KG1 (cell line): ENCODE results near the gene MAGED4B.
"Not testable (repeated sequence)": the region's sequence is repeated elsewhere in the genome, so short reads cannot be mapped to it uniquely, and the experiment has no call there.

Experiments used
- DNase-seq: peaks from one replicate; lab custom pipeline; 2025; lab: John Stamatoyannopoulos, UW

MAGED4B gene, protein sequence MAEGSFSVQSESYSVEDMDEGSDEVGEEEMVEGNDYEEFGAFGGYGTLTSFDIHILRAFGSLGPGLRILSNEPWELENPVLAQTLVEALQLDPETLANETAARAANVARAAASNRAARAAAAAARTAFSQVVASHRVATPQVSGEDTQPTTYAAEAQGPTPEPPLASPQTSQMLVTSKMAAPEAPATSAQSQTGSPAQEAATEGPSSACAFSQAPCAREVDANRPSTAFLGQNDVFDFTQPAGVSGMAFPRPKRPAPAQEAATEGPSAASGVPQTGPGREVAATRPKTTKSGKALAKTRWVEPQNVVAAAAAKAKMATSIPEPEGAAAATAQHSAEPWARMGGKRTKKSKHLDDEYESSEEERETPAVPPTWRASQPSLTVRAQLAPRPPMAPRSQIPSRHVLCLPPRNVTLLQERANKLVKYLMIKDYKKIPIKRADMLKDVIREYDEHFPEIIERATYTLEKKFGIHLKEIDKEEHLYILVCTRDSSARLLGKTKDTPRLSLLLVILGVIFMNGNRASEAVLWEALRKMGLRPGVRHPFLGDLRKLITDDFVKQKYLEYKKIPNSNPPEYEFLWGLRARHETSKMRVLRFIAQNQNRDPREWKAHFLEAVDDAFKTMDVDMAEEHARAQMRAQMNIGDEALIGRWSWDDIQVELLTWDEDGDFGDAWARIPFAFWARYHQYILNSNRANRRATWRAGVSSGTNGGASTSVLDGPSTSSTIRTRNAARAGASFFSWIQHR

GRCh38 chrX:52068666-52069640 lies at the start of gene MAGED4B:
TSS of gene MAGED4B (minus strand) at chrX:52069183. CDS start at chrX:52068172, 1,011 bp downstream.
- not testable (repeated sequence) for DNase-seq

DNA sequence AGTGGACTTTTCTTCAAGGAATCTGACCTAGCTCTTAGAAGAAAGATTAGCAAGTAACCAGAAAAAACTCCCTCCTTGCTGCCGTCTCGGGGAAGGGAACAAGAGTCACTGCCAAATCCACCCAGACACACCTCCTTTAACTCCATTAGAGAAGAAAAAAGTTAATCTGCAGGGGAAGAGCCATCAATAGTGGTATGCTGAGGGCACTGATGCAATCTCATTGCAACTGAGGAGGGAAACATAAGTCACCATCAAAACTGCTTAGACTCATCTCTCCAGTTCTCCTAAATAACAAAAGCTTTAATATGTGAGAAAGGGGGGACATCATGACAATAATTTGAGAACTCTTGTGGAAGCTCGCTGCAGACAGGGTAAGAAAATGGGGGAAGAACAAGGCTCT lies 49.3 kb upstream of the MAGED4B start:
- DNase-seq = no peak

GRCh38 chrX:52082578-52082977 lies 13.6 kb upstream of the MAGED4B start:
- no peak for DNase-seq

DNA sequence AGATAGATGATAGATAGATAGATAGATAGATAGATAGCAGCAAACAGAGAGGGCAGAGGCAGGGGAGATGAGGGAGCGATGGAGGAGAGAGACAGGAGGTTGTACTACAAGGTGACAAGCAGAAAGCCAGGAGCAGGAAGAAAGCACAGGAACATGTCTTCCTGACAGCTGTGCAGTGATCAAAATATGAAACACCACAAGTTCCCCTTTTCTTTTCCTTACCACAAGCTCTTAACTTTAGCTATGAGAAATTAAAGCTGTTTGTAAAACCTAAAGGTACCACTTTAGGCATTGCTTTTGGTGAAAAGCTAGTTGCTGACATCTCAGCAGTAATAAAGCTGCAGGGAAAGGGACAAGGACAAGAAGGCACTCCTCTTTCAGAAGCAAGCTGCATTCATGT lies 9.1 kb upstream of the MAGED4B start:
- DNase-seq = peak; percentile 7

GRCh38 chrX:52042288-52042687 lies 26.7 kb downstream of the MAGED4B start:
- DNase-seq = not testable (repeated sequence)

GRCh38 chrX:52034211-52034610 lies 34.8 kb downstream of the MAGED4B start:
- DNase-seq = no peak

DNA sequence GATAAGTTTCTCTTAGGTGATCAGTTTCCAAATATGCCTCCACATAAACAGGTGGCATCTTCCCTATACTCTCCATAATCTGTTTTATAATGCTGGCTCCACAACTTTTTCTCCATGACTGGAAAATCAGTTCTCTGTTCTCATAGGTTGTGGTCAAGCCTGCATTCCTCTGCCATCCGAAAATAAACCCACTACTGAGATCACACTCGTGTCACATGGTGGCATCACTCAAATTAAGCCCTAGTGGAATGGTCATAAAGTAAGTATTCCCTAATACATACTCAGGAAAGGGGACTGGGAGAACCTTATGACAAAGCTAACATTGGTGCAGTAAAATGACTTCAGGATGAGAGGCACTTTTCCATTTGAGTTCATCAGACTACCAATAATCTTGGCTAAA lies 37.6 kb downstream of the MAGED4B start:
- DNase-seq = no peak

DNA sequence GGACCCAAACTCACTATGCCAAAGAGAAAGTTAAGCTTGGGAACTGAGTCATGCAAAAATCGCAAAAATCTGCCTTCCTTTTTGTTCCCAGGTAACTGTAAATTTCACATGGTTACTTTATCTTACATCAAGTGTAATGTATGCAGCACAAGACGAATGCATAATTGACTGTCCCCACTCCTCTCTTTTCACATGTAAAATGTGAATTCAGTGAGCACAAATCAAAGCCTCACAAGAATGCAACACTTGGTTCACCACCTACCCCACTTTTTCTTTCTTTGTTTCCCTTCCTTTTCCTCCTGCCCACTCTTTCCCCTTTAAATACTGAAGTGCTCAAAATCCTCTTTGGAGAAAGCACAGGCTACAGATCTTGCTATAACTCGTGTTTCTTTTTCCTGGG lies 53.2 kb downstream of the MAGED4B start:
- no peak for DNase-seq
